Upper lobe of left lung (tissue), 6 donors: ENCODE results near the gene TCF7L1. TPM values are rescaled to one million over a fixed set of nuclear protein-coding genes. Genes with fewer than 3 reads are reported as not detected.
"Not testable (repeated sequence)": the region's sequence is repeated elsewhere in the genome, so short reads cannot be mapped to it uniquely, and the experiment has no call there.

Experiments used
- ATAC-seq, 2 donors: fragments of 200-7000 bp; cut with Tn5 transposase; one replicate each; pipeline ENCODE4 v1.9.1; 2022; ENCODE audit warnings: mild to moderate bottlenecking in 2 of 2, moderate library complexity in 2 of 2; ENCODE audit not compliant: low FRiP score in 2 of 2
- DNase-seq, 2 donors: peaks; one replicate each; pipeline ENCODE4 v3.0.0-alpha.2; 2019 to 2020
- H3K27ac ChIP-seq, 4 donors: fragments of 200-600 bp; sonication (generic); one replicate each; pipeline ENCODE4 v1.5.1; 2016 to 2019
- H3K27me3 ChIP-seq, 4 donors: fragments of 200-600 bp; sonication (generic); one replicate each; pipeline ENCODE4 v1.5.1; 2017 to 2019
- H3K36me3 ChIP-seq, 4 donors: fragments of 200-600 bp; sonication (generic); one replicate each; pipeline ENCODE4 v1.5.1; 2016 to 2019
- H3K4me1 ChIP-seq, 4 donors: fragments of 200-600 bp; sonication (generic); one replicate each; pipeline ENCODE4 v1.5.1; 2018 to 2019
- H3K4me3 ChIP-seq, 4 donors: fragments of 200-600 bp; sonication (generic); one replicate each; pipeline ENCODE4 v1.5.1; 2017 to 2019; ENCODE audit warnings: mild to moderate bottlenecking in 2 of 4, moderate library complexity in 1 of 4
- H3K9me3 ChIP-seq, 4 donors: fragments of 200-600 bp; sonication (generic); one replicate each; pipeline ENCODE4 v1.5.1; 2018 to 2019
- EP300 ChIP-seq, 4 donors: sonication (generic); formaldehyde crosslinking; IDR thresholded peaks; one replicate each; pipeline ENCODE4 v1.5.1; 2017; ENCODE audit warnings: antibody characterized with exemption in 4 of 4, control low read depth in 2 of 4
- POLR2A ChIP-seq, 4 donors: fragments of 450-650 bp; IDR thresholded peaks; one replicate each; pipeline ENCODE4 v1.5.1; 2016 to 2017; ENCODE audit warnings: antibody characterized with exemption in 4 of 4, mild to moderate bottlenecking in 2 of 4
- POLR2AphosphoS5 ChIP-seq, 2 donors: sonication (generic); formaldehyde crosslinking; IDR thresholded peaks; one replicate each; pipeline ENCODE4 v1.5.1; 2017; ENCODE audit warnings: antibody characterized with exemption in 2 of 2
- WGBS, 2 donors: methylation state at CpG; one replicate each; pipeline ENCODE4 v1.1.5; 2017 to 2018; 5-methylcytosine and 5-hydroxymethylcytosine counted together
- total RNA-seq, 6 donors: library from RNA; depleted of rRNA in 4 of 6; stranded (reverse); fragments of >200 nt in 4 of 6; gene quantifications; one replicate each; pipeline versions ENCODE4 v1.1.0 to v1.2.1, GENCODE V29; 2016 to 2021
- TF ChIP-seq, protein P1 (sequence below), 6 experiments: fragments of 450-650 bp in 4 of 6; fragments of 200-600 bp in 2 of 6; sonication (generic) in 2 of 6; IDR thresholded peaks; one replicate each; pipeline ENCODE4 v1.5.1; 2016 to 2019; ENCODE audit warnings: antibody characterized with exemption in 6 of 6
- donor health status: DM: no; HTN: no; CAD: no; lungs with moderate emphysema.
- donor health status: DM: no; HTN: yes; CAD: no; lungs with severe emphysema.

Gene TCF7L1
- total RNA-seq, 6 donors from 2014 or later: 7.3 to 18.4 (median 11.2) TPM

DNA sequence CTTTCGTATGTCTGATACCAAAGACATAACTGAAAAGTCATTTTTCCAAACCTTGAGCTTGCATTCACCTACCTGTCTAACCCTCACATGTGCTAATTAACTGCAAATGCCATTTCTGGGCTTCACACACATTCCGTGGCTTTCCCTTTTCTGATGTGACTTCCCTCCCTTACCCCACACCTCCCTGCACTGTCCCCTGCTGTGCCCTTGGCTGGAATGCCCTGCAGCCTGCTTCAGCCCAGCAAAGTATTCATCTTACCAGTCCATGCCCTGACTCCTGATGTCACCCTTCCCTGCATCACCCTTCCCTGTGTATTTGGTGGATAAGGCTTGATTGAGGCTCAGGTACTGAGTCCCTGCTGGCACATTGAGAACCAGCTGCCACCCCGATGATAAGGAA lies 209.0 kb downstream of the TCF7L1 start:
- no peak overlapping the region for H3K4me3 ChIP-seq
- WGBS, 2 donors: 92 to 94% methylated on average over 2 to 3 of the region's 3 CpGs
- ATAC-seq (no peak), DNase-seq (no peak)
- H3K4me1 ChIP-seq: peaks cover 0 to 8% (median 0%) of the 10 kb centered on the region in 4 donors
- H3K9me3 ChIP-seq: no peaks in the 10 kb centered on the region
- TF ChIP-seq EP300 (IDR thresholded peaks at IDR 0.05): no peak
- TF ChIP-seq, protein P1, sequence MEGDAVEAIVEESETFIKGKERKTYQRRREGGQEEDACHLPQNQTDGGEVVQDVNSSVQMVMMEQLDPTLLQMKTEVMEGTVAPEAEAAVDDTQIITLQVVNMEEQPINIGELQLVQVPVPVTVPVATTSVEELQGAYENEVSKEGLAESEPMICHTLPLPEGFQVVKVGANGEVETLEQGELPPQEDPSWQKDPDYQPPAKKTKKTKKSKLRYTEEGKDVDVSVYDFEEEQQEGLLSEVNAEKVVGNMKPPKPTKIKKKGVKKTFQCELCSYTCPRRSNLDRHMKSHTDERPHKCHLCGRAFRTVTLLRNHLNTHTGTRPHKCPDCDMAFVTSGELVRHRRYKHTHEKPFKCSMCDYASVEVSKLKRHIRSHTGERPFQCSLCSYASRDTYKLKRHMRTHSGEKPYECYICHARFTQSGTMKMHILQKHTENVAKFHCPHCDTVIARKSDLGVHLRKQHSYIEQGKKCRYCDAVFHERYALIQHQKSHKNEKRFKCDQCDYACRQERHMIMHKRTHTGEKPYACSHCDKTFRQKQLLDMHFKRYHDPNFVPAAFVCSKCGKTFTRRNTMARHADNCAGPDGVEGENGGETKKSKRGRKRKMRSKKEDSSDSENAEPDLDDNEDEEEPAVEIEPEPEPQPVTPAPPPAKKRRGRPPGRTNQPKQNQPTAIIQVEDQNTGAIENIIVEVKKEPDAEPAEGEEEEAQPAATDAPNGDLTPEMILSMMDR (IDR thresholded peaks at IDR 0.05): no peak
- TF ChIP-seq POLR2AphosphoS5 (IDR thresholded peaks at IDR 0.05): no peak
- H3K27me3 ChIP-seq: no peaks in the 10 kb centered on the region
- H3K36me3 ChIP-seq: peaks cover 5 to 45% (median 31%) of the 10 kb centered on the region in 4 donors
- H3K27ac ChIP-seq: no peak overlapping the region

DNA sequence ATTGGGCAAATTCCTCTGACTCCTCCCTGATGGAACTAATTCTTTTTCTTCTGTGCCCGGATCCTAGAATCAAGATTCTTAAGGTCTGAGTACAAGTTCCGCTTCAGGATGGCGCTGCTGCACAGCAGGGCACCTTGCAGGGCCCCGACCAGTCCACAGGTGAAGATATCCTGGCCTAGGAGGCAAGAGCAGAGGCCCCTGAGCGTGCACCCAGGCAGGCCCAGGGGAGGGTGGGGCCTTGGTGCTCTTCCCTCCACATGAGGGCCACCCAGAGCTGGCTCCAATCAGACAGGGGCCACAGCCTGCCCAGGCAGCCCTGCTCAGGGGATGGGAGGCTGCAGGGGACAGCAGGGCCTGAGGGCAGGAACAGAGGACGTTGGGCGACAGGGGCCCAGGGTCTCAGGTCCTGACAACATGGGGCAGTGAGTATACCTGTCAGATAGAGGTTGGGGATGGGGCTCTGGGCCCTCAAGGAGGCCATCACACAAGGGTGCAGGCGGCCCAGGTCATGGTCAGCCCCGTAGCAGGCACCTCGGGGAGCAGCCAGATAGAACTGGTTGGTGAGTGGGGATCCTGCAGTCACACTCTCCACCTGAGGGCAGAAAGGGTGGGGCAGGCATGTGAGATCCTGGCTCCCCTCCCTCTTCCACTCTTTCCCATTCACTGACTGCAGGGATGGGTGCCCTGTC lies 210.2 kb downstream of the TCF7L1 start:
- not testable (repeated sequence) for H3K9me3 ChIP-seq, DNase-seq, H3K27me3 ChIP-seq, H3K27ac ChIP-seq, H3K4me3 ChIP-seq, H3K4me1 ChIP-seq
- WGBS, 2 donors: 94 to 97% methylated on average over 6 to 10 of the region's 10 CpGs
- peaks cover 8 to 56% (median 33%) of the 10 kb centered on the region in 4 donors for H3K36me3 ChIP-seq
- ATAC-seq: peak in 1 of 2 donors; percentile 27

DNA sequence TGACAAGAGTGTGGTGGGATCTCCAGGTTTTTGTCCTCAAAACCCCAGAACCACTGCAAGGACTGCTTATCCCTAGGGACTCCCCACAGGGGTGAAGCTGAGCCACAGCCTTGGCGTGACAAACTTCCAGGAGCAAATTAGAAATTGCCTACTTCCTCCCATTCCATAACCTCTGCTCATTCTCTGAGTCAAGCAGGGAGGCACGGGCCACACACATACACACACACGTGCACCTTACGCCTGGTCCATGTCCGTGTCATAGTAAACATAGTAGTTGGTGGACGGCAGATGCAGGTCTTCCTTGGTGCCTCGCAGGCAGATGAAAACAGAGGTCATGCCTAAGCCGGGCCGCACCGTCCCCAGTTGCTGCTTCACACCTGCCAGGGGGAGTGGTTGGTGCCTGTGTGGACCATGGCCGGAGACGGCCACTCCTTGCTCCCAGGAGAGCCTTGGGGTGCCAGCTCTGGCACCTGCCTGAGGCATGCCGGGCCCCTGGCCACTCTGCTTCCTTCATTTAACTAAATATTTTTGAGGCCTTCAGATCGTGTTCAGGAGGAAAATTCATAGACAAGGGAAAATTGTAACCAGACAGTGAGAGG lies 211.3 kb downstream of the TCF7L1 start:
- H3K27ac ChIP-seq: no peak overlapping the region
- WGBS, 2 donors: 87 to 95% methylated on average over 14 of the region's 14 CpGs
- H3K27me3 ChIP-seq: no peaks in the 10 kb centered on the region
- no peaks in the 10 kb centered on the region for H3K9me3 ChIP-seq
- TF ChIP-seq, protein P1 (IDR thresholded peaks at IDR 0.05): no peak
- no peak for TF ChIP-seq POLR2AphosphoS5 (IDR thresholded peaks at IDR 0.05)
- TF ChIP-seq POLR2A (IDR thresholded peaks at IDR 0.05): no peak
- no peak for TF ChIP-seq EP300 (IDR thresholded peaks at IDR 0.05)
- peak in 1 of 2 donors; percentile 54 for DNase-seq
- H3K4me3 ChIP-seq: no peak overlapping the region
- ATAC-seq: no peak
- peaks cover 14 to 65% (median 36%) of the 10 kb centered on the region in 4 donors for H3K36me3 ChIP-seq
- peaks cover 0 to 8% (median 0%) of the 10 kb centered on the region in 4 donors for H3K4me1 ChIP-seq

DNA sequence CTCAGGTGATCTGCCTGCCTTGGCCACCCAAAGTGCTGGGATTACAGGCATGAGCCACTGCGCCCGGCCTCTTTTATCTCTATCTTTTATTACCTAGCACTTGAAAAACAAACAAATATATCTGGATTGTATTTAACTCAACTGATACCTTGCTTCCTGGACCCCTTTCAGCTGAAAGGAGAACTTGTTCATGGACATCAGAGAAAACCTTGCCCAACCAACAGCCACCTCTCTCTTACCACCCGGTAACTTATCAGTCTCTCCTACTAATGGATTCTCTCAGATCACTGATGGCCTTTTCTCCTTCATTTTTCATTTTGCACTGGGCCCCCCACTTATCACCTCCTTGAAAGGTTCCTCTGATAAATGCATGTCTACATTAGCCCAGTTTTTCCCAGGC lies 214.4 kb downstream of the TCF7L1 start:
- DNase-seq (no peak), ATAC-seq (no peak)
- no peaks in the 10 kb centered on the region for H3K27me3 ChIP-seq
- H3K27ac ChIP-seq: no peak overlapping the region
- H3K36me3 ChIP-seq: peaks cover 24 to 83% (median 56%) of the 10 kb centered on the region in 4 donors
- H3K9me3 ChIP-seq: no peaks in the 10 kb centered on the region
- H3K4me1 ChIP-seq: peaks cover 0 to 2% (median 1%) of the 10 kb centered on the region in 4 donors
- WGBS, 2 donors: 78 to 83% methylated on average over 3 of the region's 3 CpGs
- H3K4me3 ChIP-seq: no peak overlapping the region
- no peak for TF ChIP-seq POLR2A (IDR thresholded peaks at IDR 0.05)
- TF ChIP-seq POLR2AphosphoS5 (IDR thresholded peaks at IDR 0.05): no peak
- no peak for TF ChIP-seq EP300 (IDR thresholded peaks at IDR 0.05)
- TF ChIP-seq, protein P1 (IDR thresholded peaks at IDR 0.05): no peak

DNA sequence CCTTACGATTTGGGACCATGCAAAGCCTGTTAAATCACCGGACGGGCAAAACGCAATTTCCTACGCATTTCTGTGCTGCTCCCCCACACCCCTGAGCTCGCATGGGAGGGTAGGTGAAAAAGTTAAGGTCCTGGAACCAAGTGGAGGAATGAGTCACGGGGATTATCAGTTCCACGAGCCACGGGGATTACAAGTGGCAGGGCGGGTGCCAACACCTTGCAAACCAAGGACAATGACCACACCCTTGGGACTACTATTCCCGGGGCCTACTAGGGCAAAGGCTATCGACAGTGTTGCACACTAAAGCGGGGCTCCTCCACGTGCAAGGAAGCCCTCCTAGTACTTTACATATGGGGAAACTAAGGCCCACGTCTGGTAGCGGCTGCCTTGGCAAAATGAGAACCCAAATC lies 220.7 kb downstream of the TCF7L1 start:
- TF ChIP-seq POLR2A (IDR thresholded peaks at IDR 0.05) (no peak), EP300 (IDR thresholded peaks at IDR 0.05) (no peak), POLR2AphosphoS5 (IDR thresholded peaks at IDR 0.05) (no peak)
- TF ChIP-seq, protein P1 (IDR thresholded peaks at IDR 0.05): no peak
- Histone ChIP-seq H3K4me1 (peaks cover 22 to 49% (median 28%) of the 10 kb centered on the region in 4 donors), H3K9me3 (no peaks in the 10 kb centered on the region), H3K4me3 (peak overlapping the region; percentile 64 to 87 (median 70)), H3K27me3 (no peaks in the 10 kb centered on the region), H3K27ac (peak overlapping the region; percentile 74 to 93 (median 88)), H3K36me3 (peaks cover 16 to 48% (median 29%) of the 10 kb centered on the region in 4 donors)
- DNase-seq (peak in 1 of 2 donors; percentile 60), ATAC-seq (peak; percentile 49 to 55)
- WGBS, 2 donors: 17% methylated on average over 9 to 16 of the region's 16 CpGs
